NCI-H774 (cell line): ENCODE measurements around the gene CENPN.

Source experiments
- DNase-seq: peaks from one replicate; lab custom pipeline; 2025; lab: John Stamatoyannopoulos, UW

Gene CENPN

GRCh38 chr16:81035398-81035974 lies 28.5 kb downstream of the CENPN start, which contains the start of gene ATMIN:
ATMIN (plus strand) TSS chr16:81035842; CDS start chr16:81035871, 29 bp downstream.
- DNase-seq, result peak; percentile 74

- DNase-seq, result no peak
Observed at GRCh38 chr16:81035975-81036750, 29.1 kb downstream of the CENPN start.

- DNase-seq, result no peak
Observed at GRCh38 chr16:81036751-81037350, 29.8 kb downstream of the CENPN start.

- DNase-seq, result no peak
Observed at GRCh38 chr16:81040131-81040530, 33.1 kb downstream of the CENPN start.

- no peak for DNase-seq
Observed at GRCh38 chr16:81040842-81041241, 33.8 kb downstream of the CENPN start.

- DNase-seq, result no peak
Observed at GRCh38 chr16:81041696-81042095, 34.7 kb downstream of the CENPN start.

- DNase-seq, result no peak
Observed at GRCh38 chr16:81042821-81043220, 35.8 kb downstream of the CENPN start.

GRCh38 chr16:81053761-81054160 lies 46.7 kb downstream of the CENPN start:
- no peak for DNase-seq

- DNase-seq, result no peak
Observed at GRCh38 chr16:81060576-81061306, 53.7 kb downstream of the CENPN start.

- DNase-seq, result no peak
Observed at GRCh38 chr16:81061307-81061640, 54.3 kb downstream of the CENPN start.

- DNase-seq, result no peak
Observed at GRCh38 chr16:81061871-81062608, 55.0 kb downstream of the CENPN start.

GRCh38 chr16:81066681-81067080 lies 59.7 kb downstream of the CENPN start:
- no peak for DNase-seq

GRCh38 chr16:81067166-81067565 lies 60.2 kb downstream of the CENPN start:
- DNase-seq, result no peak

- DNase-seq, result no peak
Observed at GRCh38 chr16:81069063-81069462, 62.0 kb downstream of the CENPN start.

GRCh38 chr16:81070979-81071378 lies 64.0 kb downstream of the CENPN start:
- DNase-seq, result no peak

- DNase-seq, result no peak
Observed at GRCh38 chr16:81071805-81072204, 64.8 kb downstream of the CENPN start.

GRCh38 chr16:81073560-81074330 lies 66.7 kb downstream of the CENPN start:
- DNase-seq, result no peak

GRCh38 chr16:81076566-81077075 lies 69.6 kb downstream of the CENPN start:
- peak; percentile 65 for DNase-seq

- peak; percentile 72 for DNase-seq
Observed at GRCh38 chr16:81077076-81077940, 70.3 kb downstream of the CENPN start, which contains the start of gene C16orf46. C16orf46 (minus strand) TSS chr16:81077238; CDS start chr16:81063955, 13,283 bp downstream.

GRCh38 chr16:81080233-81080632 lies 73.2 kb downstream of the CENPN start:
- DNase-seq, result no peak
